Effector memory CD4-positive, alpha-beta T cell (primary cell): ENCODE results near the gene SERPINA12.

Experiments used
- DNase-seq, 3 donors: peaks; one replicate each; pipeline ENCODE4 v3.0.0-alpha.2; 2020
- H3K27ac ChIP-seq: 2 replicates; pipeline ENCODE4 v1.7.0; 2013; ENCODE audit warnings: mild to moderate bottlenecking, low read length, moderate library complexity; ENCODE audit not compliant: insufficient read depth, poor library complexity, severe bottlenecking
- H3K27me3 ChIP-seq: replicated peaks from 2 replicates; pipeline ENCODE4 v1.7.0; 2013; ENCODE audit warnings: mild to moderate bottlenecking, low read length; ENCODE audit not compliant: insufficient read depth, control insufficient read depth, poor library complexity, severe bottlenecking
- H3K36me3 ChIP-seq: 2 replicates; pipeline ENCODE4 v1.7.0; 2013; ENCODE audit warnings: mild to moderate bottlenecking, low read length, moderate library complexity; ENCODE audit not compliant: control insufficient read depth, insufficient read depth
- H3K4me1 ChIP-seq: 2 replicates; pipeline ENCODE4 v1.7.0; 2013; ENCODE audit warnings: low read length, mild to moderate bottlenecking; ENCODE audit not compliant: control insufficient read depth, insufficient read depth, poor library complexity, severe bottlenecking
- H3K4me3 ChIP-seq: 2 replicates; pipeline ENCODE4 v1.7.0; 2013; ENCODE audit warnings: low read length, low read depth, mild to moderate bottlenecking; ENCODE audit not compliant: insufficient read depth, poor library complexity, severe bottlenecking
- H3K9me3 ChIP-seq: 2 replicates; pipeline ENCODE4 v1.7.0; 2013; ENCODE audit warnings: mild to moderate bottlenecking, low read length, moderate library complexity; ENCODE audit not compliant: control insufficient read depth

SERPINA12 gene

DNA sequence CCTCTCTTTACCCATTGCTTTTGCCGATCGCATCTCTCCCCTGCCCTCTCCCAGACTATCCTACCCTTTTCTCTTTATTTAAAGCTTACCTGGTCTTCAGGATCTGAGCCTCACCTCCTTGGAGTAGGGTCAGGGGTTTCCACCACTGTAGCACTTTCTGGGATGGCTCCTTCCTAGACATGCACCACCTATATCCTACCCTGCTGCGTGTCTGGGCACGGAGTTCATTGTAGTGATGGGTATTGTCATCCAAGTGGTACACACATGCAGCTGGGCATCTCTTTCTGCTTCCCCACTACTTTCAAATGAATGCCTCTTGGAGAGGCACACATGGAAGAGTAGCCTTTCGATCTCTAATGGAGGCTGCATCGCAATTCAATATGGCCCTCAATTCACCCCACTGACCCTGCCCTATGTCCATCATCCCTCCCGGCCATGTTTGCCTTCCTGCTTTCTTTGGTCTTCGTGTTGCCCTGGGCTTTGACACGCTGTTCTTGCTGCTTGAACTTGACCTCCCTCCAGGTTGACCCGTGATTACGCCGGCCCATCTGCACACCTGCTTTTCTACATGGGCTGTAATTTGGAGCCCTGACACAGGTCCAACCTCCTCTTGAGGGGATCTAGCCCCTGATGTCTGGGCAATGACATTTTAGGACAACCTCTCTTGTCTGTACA is 67.6 kb downstream of the SERPINA12 start:
- no peak for DNase-seq
- H3K27ac ChIP-seq = no peak overlapping the region
- no peaks in the 10 kb centered on the region for H3K4me1 ChIP-seq
- no peaks in the 10 kb centered on the region for H3K9me3 ChIP-seq
- H3K27me3 ChIP-seq = no peaks in the 10 kb centered on the region
- no peaks in the 10 kb centered on the region for H3K36me3 ChIP-seq
- no peak overlapping the region for H3K4me3 ChIP-seq

DNA sequence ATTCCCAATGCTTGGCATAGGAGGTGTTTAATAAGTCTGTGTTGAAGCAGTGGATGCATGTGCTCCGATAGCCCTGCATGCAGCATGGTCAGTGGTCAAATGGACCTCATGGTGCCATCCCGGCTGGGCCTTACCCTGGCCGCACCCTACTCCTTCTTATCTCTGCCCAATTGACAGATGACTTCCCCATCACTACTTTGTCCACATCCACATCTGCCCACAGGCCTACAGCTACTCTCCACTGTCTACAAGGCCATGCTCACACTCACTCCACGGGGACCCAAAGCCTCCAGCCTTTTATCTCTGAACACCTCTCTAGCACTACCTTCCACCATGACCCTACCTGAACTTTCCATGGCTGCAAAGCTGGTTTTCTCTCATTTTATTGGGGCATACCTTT is 68.1 kb downstream of the SERPINA12 start:
- no peaks in the 10 kb centered on the region for H3K27me3 ChIP-seq
- H3K36me3 ChIP-seq = no peaks in the 10 kb centered on the region
- no peaks in the 10 kb centered on the region for H3K9me3 ChIP-seq
- no peak overlapping the region for H3K4me3 ChIP-seq
- no peak overlapping the region for H3K27ac ChIP-seq
- no peak for DNase-seq
- H3K4me1 ChIP-seq = no peaks in the 10 kb centered on the region

DNA sequence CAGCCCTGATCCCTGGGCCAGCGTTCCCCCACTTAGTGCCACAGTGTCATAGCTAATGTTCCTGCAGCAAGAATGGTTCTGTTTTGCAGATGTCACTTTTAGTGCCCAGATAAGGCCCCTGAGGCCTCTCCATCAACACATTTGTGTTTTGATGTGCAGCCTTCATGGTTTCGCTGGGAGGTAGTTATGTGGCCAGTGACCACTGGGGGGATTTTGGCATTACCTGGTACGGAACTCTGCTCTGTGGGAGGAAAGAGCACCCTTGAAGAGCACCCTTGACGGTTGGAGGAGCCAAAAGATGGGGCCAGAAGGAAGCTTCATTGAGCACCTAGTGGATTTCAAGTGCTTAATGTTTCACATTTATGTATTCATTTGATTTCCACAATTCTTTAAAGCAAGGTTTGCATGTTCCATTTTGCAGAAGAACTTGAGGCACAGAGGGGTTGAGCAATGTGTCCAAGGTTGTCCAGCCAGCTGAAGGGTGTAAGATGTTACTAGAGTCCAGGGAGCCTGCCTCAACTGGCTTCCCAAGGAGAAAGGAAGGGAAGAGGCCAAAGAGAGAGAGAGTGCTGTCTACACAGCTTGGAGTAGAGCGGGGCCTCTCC is 69.7 kb downstream of the SERPINA12 start:
- Histone ChIP-seq H3K4me1 (no peaks in the 10 kb centered on the region), H3K36me3 (no peaks in the 10 kb centered on the region), H3K4me3 (no peak overlapping the region), H3K27ac (no peak overlapping the region), H3K27me3 (no peaks in the 10 kb centered on the region), H3K9me3 (no peaks in the 10 kb centered on the region)
- DNase-seq = no peak
